ENCODE data around the gene COMMD9. TPM values are rescaled to one million over a fixed set of nuclear protein-coding genes. Genes with fewer than 3 reads are reported as not detected.

The COMMD9 gene
- total and polyA plus RNA-seq, 4 donors: 22.9 to 50.8 (median 28.3) TPM

DNA sequence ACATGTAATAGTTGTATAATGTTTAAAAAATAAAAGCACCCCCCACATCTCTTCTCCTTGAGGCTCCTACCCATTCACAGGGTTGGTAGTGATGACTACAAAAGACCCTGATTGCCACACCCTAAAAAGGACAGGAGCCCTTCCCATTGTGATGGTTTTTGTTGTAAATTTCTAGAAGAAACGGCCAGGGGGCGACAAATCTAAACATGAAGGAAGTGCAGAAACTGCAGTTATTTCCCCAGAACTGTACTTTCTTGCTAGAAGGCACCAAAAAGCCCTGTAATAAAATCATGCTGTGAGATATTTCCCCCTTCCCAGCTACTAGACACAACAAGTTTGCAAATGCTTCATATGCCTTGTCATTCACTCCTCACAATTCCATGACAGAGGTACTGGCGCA lies 17.7 kb upstream of the COMMD9 start:
- H3K27ac ChIP-seq (ENCODE audit: low read depth in 1 of 2, low read length in 2 of 2): no peak overlapping the region
- TF ChIP-seq SP1 (IDR thresholded peaks at IDR 0.05) (no peak), NR2F2 (IDR thresholded peaks at IDR 0.05) (no peak), ATF3 (IDR thresholded peaks at IDR 0.05) (no peak), CTCF (IDR thresholded peaks at IDR 0.05; ENCODE audit: low read depth, low read length, missing input control) (peak; percentile 33), RAD21 (IDR thresholded peaks at IDR 0.05) (peak; percentile 64 to 68), TAF1 (conservative IDR thresholded peaks at IDR 0.05) (no peak), FOXA2 (IDR thresholded peaks at IDR 0.05) (no peak), GABPA (IDR thresholded peaks at IDR 0.05 in 1 of 2, conservative IDR thresholded peaks at IDR 0.05 in 1 of 2) (no peak)
- 40% methylated on average over 3 of the region's 3 CpGs for WGBS

DNA sequence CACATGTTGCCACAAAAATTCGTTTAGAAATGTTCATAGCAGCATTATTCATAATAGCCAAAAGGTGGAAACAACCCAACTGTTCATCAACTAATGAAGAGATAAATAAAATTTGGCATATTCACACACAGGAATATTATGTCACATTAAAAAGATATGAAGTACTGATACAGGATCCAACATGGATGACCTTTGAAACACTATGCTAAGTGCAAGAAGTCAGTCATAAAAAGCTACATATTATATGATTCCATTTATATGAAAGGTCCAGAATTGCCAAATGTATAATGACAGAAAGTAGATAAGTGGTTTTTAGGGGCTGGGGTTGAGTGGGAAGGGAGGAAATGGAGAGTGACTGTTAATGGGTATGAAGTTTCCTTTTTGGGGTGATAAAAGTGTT lies 15.8 kb upstream of the COMMD9 start:
- TF ChIP-seq HNF4G (IDR thresholded peaks at IDR 0.05) (no peak), FOXA2 (IDR thresholded peaks at IDR 0.05) (no peak), FOXA1 (IDR thresholded peaks at IDR 0.05) (no peak), CTCF (IDR thresholded peaks at IDR 0.05; ENCODE audit: low read depth, low read length, missing input control) (no peak), ATF3 (IDR thresholded peaks at IDR 0.05) (no peak), RXRA (IDR thresholded peaks at IDR 0.05) (no peak), TAF1 (conservative IDR thresholded peaks at IDR 0.05) (no peak), RAD21 (IDR thresholded peaks at IDR 0.05) (no peak), YY1 (IDR thresholded peaks at IDR 0.05) (no peak), EGR1 (IDR thresholded peaks at IDR 0.05; ENCODE audit: low read depth in 2 of 2) (no peak), JUND (IDR thresholded peaks at IDR 0.05) (no peak), HNF4A (conservative IDR thresholded peaks at IDR 0.05) (no peak), GABPA (IDR thresholded peaks at IDR 0.05 in 1 of 2, conservative IDR thresholded peaks at IDR 0.05 in 1 of 2) (no peak), NR2F2 (IDR thresholded peaks at IDR 0.05) (no peak), SP1 (IDR thresholded peaks at IDR 0.05) (no peak)
- TF ChIP-seq, protein P1, sequence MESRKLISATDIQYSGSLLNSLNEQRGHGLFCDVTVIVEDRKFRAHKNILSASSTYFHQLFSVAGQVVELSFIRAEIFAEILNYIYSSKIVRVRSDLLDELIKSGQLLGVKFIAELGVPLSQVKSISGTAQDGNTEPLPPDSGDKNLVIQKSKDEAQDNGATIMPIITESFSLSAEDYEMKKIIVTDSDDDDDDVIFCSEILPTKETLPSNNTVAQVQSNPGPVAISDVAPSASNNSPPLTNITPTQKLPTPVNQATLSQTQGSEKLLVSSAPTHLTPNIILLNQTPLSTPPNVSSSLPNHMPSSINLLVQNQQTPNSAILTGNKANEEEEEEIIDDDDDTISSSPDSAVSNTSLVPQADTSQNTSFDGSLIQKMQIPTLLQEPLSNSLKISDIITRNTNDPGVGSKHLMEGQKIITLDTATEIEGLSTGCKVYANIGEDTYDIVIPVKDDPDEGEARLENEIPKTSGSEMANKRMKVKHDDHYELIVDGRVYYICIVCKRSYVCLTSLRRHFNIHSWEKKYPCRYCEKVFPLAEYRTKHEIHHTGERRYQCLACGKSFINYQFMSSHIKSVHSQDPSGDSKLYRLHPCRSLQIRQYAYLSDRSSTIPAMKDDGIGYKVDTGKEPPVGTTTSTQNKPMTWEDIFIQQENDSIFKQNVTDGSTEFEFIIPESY (IDR thresholded peaks at IDR 0.05): no peak
- TF ChIP-seq, protein P2, sequence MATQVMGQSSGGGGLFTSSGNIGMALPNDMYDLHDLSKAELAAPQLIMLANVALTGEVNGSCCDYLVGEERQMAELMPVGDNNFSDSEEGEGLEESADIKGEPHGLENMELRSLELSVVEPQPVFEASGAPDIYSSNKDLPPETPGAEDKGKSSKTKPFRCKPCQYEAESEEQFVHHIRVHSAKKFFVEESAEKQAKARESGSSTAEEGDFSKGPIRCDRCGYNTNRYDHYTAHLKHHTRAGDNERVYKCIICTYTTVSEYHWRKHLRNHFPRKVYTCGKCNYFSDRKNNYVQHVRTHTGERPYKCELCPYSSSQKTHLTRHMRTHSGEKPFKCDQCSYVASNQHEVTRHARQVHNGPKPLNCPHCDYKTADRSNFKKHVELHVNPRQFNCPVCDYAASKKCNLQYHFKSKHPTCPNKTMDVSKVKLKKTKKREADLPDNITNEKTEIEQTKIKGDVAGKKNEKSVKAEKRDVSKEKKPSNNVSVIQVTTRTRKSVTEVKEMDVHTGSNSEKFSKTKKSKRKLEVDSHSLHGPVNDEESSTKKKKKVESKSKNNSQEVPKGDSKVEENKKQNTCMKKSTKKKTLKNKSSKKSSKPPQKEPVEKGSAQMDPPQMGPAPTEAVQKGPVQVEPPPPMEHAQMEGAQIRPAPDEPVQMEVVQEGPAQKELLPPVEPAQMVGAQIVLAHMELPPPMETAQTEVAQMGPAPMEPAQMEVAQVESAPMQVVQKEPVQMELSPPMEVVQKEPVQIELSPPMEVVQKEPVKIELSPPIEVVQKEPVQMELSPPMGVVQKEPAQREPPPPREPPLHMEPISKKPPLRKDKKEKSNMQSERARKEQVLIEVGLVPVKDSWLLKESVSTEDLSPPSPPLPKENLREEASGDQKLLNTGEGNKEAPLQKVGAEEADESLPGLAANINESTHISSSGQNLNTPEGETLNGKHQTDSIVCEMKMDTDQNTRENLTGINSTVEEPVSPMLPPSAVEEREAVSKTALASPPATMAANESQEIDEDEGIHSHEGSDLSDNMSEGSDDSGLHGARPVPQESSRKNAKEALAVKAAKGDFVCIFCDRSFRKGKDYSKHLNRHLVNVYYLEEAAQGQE (IDR thresholded peaks at IDR 0.05): no peak
- TF ChIP-seq, protein P3, sequence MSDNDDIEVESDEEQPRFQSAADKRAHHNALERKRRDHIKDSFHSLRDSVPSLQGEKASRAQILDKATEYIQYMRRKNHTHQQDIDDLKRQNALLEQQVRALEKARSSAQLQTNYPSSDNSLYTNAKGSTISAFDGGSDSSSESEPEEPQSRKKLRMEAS (IDR thresholded peaks at IDR 0.05): no peak
- no peak overlapping the region for H3K4me3 ChIP-seq (ENCODE audit: low read depth in 1 of 3, low read length in 3 of 3)
- WGBS: 25% methylated on average over 1 of the region's 1 CpG
- H3K27me3 ChIP-seq (ENCODE audit: control insufficient read depth in 4 of 4, insufficient read depth in 4 of 4, low read length in 3 of 4): no peaks in the 10 kb centered on the region
- peaks cover 0 to 4% (median 0%) of the 10 kb centered on the region in 4 donors for H3K4me1 ChIP-seq (ENCODE audit: control insufficient read depth in 4 of 4, insufficient read depth in 4 of 4, low read length in 3 of 4)
- H3K9ac ChIP-seq (ENCODE audit: low read depth in 1 of 2, low read length in 2 of 2): no peak overlapping the region
- no peaks in the 10 kb centered on the region for H3K9me3 ChIP-seq (ENCODE audit: control insufficient read depth in 4 of 4, low read length in 3 of 4)
- DNase-seq (ENCODE audit: low spot score): no peak
- H3K36me3 ChIP-seq (ENCODE audit: control insufficient read depth in 4 of 4, insufficient read depth in 3 of 4, low read depth in 1 of 4, low read length in 3 of 4): no peaks in the 10 kb centered on the region
- no peak overlapping the region for H3K27ac ChIP-seq (ENCODE audit: low read depth in 1 of 2, low read length in 2 of 2)

More for the DNA sequence above, 17.7 kb upstream of the COMMD9 start:
- Histone ChIP-seq H3K27me3 (ENCODE audit: control insufficient read depth in 4 of 4, insufficient read depth in 4 of 4, low read length in 3 of 4) (no peaks in the 10 kb centered on the region), H3K9me3 (ENCODE audit: control insufficient read depth in 4 of 4, low read length in 3 of 4) (no peaks in the 10 kb centered on the region), H3K36me3 (ENCODE audit: control insufficient read depth in 4 of 4, insufficient read depth in 3 of 4, low read depth in 1 of 4, low read length in 3 of 4) (no peaks in the 10 kb centered on the region), H3K9ac (ENCODE audit: low read depth in 1 of 2, low read length in 2 of 2) (no peak overlapping the region), H3K4me1 (ENCODE audit: control insufficient read depth in 4 of 4, insufficient read depth in 4 of 4, low read length in 3 of 4) (no peaks in the 10 kb centered on the region), H3K4me3 (ENCODE audit: low read depth in 1 of 3, low read length in 3 of 3) (no peak overlapping the region)
- DNase-seq (ENCODE audit: low spot score): no peak
